ENCODE results near the gene URB2.

- no peak for TF ChIP-seq POLR2AphosphoS5 (IDR thresholded peaks at IDR 0.05)
- TF ChIP-seq POLR2A (IDR thresholded peaks at IDR 0.05): no peak
- no peak for TF ChIP-seq CTCF (IDR thresholded peaks at IDR 0.05)
Observed at GRCh38 chr1:229671310-229671709, 45.3 kb downstream of the URB2 start.

All from gastroesophageal sphincter (tissue), 3 donors.